GM23338 (cell line): ENCODE measurements around the gene SPRING1.

Source experiments
- CTCF ChIP-seq, 2 experiments: fragments of 200-600 bp in 1 of 2; sonication (generic) in 1 of 2; conservative IDR thresholded peaks; 2 replicates each; pipeline versions ENCODE4 v1.5.1 to v1.6.1; 2016 to 2017; ENCODE audit warnings: antibody characterized with exemption in 2 of 2, low read depth in 2 of 2, mild to moderate bottlenecking in 2 of 2, moderate library complexity in 1 of 2
- EZH2 ChIP-seq: fragments of 200-600 bp; sonication (generic); IDR thresholded peaks from one replicate; pipeline ENCODE4 v1.8.0; 2017; ENCODE audit warnings: antibody characterized with exemption, mild to moderate bottlenecking, low read depth; ENCODE audit not compliant: unreplicated experiment
- EZH2phosphoT487 ChIP-seq: fragments of 200-600 bp; sonication (generic); IDR thresholded peaks from one replicate; pipeline ENCODE4 v1.8.1; 2018; ENCODE audit warnings: antibody characterized with exemption; ENCODE audit not compliant: unreplicated experiment
- JUNB ChIP-seq: IDR thresholded peaks from one replicate; pipeline ENCODE4 v1.6.1; 2016; ENCODE audit warnings: antibody characterized with exemption; ENCODE audit not compliant: unreplicated experiment
- NANOG ChIP-seq: IDR thresholded peaks from 2 replicates; pipeline ENCODE4 v1.6.1; 2016; ENCODE audit warnings: antibody characterized with exemption, borderline replicate concordance
- POLR2AphosphoS5 ChIP-seq: IDR thresholded peaks from 2 replicates; pipeline ENCODE4 v1.6.1; 2016; ENCODE audit warnings: antibody characterized with exemption, low read depth
- STAT1 ChIP-seq: IDR thresholded peaks from one replicate; pipeline ENCODE4 v1.6.1; 2016; ENCODE audit warnings: antibody characterized with exemption; ENCODE audit not compliant: unreplicated experiment
- ZNF331 ChIP-seq: fragments of 250-450 bp; sonication (Bioruptor Pico); IDR thresholded peaks from 2 replicates; pipeline ENCODE4 v1.5.0; 2020; ENCODE audit warnings: low read depth, mild to moderate bottlenecking, moderate library complexity

GRCh38 chr12:116765271-116765670 lies 27.4 kb upstream of the SPRING1 start:
- TF ChIP-seq CTCF (conservative IDR thresholded peaks at IDR 0.05; ENCODE audit: low read depth in 2 of 2) (no peak), STAT1 (no peak), EZH2 (no peak), EZH2phosphoT487 (no peak), NANOG (no peak), POLR2AphosphoS5 (no peak), JUNB (no peak), ZNF331 (CRISPR knock-in tag) (no peak)
